Activated CD8-positive, alpha-beta memory T cell treated with anti-CD3 and anti-CD28 coated beads, Interleukin-2, amount 10 ng/mL, durations not matched to agents 7 days and 5 days (primary cell): ENCODE data around the gene PTPRO. TPM values are rescaled to one million over a fixed set of nuclear protein-coding genes. Genes with fewer than 3 reads are reported as not detected.

ENCODE experiments used
- ATAC-seq: fragments of 150-1000 bp; cut with Tn5 transposase; one replicate; pipeline ENCODE4 v1.10.0; 2021; ENCODE audit warnings: moderate library complexity
- CTCF ChIA-PET: fragments of 350-600 bp; sonication (Branson Sonifier 250); formaldehyde crosslinking; loops from one replicate; lab custom pipeline; 2021; ENCODE audit warnings: antibody characterized with exemption; lab: Charles Lee
- DNase-seq: peaks from one replicate; pipeline ENCODE4 v3.0.0-alpha.2; 2020
- H3K27ac Mint-ChIP-seq: one replicate; pipeline ENCODE4 v1.8.0; 2021; ENCODE audit warnings: mild to moderate bottlenecking, mixed read lengths
- H3K27me3 Mint-ChIP-seq: one replicate; pipeline ENCODE4 v1.8.0; 2021; ENCODE audit warnings: mixed read lengths
- H3K36me3 Mint-ChIP-seq: one replicate; pipeline ENCODE4 v1.8.0; 2021; ENCODE audit warnings: mild to moderate bottlenecking, mixed read lengths
- H3K4me1 Mint-ChIP-seq: one replicate; pipeline ENCODE4 v1.8.0; 2021; ENCODE audit warnings: mixed read lengths
- H3K4me3 Mint-ChIP-seq: one replicate; pipeline ENCODE4 v1.8.0; 2021; ENCODE audit warnings: mild to moderate bottlenecking, moderate library complexity, mixed read lengths
- H3K9me3 Mint-ChIP-seq: one replicate; pipeline ENCODE4 v1.8.0; 2022; ENCODE audit warnings: low read depth, mixed read lengths
- total RNA-seq, 2 experiments: library from RNA; stranded (reverse); gene quantifications; one replicate each; pipeline ENCODE4 v1.2.3, GENCODE V29; 2021

The PTPRO gene
- total RNA-seq, 2 experiments from 2014 or later = 0.15 to 0.26 TPM

- no peaks in the 10 kb centered on the region for H3K36me3 Mint-ChIP-seq
- no peak overlapping the region for H3K27ac Mint-ChIP-seq
- ATAC-seq = no peak
- CTCF ChIA-PET = no interaction called here
- no peak overlapping the region for H3K4me3 Mint-ChIP-seq
- H3K4me1 Mint-ChIP-seq = no peaks in the 10 kb centered on the region
- DNase-seq = no peak
- no peaks in the 10 kb centered on the region for H3K9me3 Mint-ChIP-seq
- H3K27me3 Mint-ChIP-seq = no peaks in the 10 kb centered on the region
Measured at GRCh38 chr12:15620741-15621539, 298.6 kb downstream of the PTPRO start.

- ATAC-seq (no peak), DNase-seq (no peak)
- no peaks in the 10 kb centered on the region for H3K9me3 Mint-ChIP-seq
- no peaks in the 10 kb centered on the region for H3K4me1 Mint-ChIP-seq
- CTCF ChIA-PET = no interaction called here
- no peak overlapping the region for H3K27ac Mint-ChIP-seq
- no peaks in the 10 kb centered on the region for H3K27me3 Mint-ChIP-seq
- no peak overlapping the region for H3K4me3 Mint-ChIP-seq
- no peaks in the 10 kb centered on the region for H3K36me3 Mint-ChIP-seq
Measured at GRCh38 chr12:15625075-15625474, 302.8 kb downstream of the PTPRO start.

GRCh38 chr12:15627995-15628945 lies 306.0 kb downstream of the PTPRO start:
- no peak overlapping the region for H3K27ac Mint-ChIP-seq
- ATAC-seq = no peak
- H3K27me3 Mint-ChIP-seq = peaks cover 4% of the 10 kb centered on the region
- H3K36me3 Mint-ChIP-seq = no peaks in the 10 kb centered on the region
- no peak for DNase-seq
- H3K4me1 Mint-ChIP-seq = no peaks in the 10 kb centered on the region
- H3K4me3 Mint-ChIP-seq = no peak overlapping the region
- CTCF ChIA-PET = interaction anchor here (1.3 kb wide), 1 partner anchor 96 kb away, joined by 4 read pairs; no protein-coding TSS in a partner anchor
- no peaks in the 10 kb centered on the region for H3K9me3 Mint-ChIP-seq

GRCh38 chr12:15629108-15629507 lies 306.8 kb downstream of the PTPRO start:
- no peak for ATAC-seq
- Mint-ChIP-seq H3K36me3 (no peaks in the 10 kb centered on the region), H3K27me3 (peaks cover 9% of the 10 kb centered on the region), H3K4me3 (no peak overlapping the region), H3K4me1 (no peaks in the 10 kb centered on the region), H3K9me3 (no peaks in the 10 kb centered on the region), H3K27ac (no peak overlapping the region)
- no peak for DNase-seq
- CTCF ChIA-PET = interaction anchor here (1.3 kb wide), 1 partner anchor 97 kb away, joined by 4 read pairs; no protein-coding TSS in a partner anchor

- H3K9me3 Mint-ChIP-seq = no peaks in the 10 kb centered on the region
- H3K27ac Mint-ChIP-seq = no peak overlapping the region
- ATAC-seq = no peak
Measured at GRCh38 chr12:15629761-15630160, 307.5 kb downstream of the PTPRO start.

GRCh38 chr12:15631007-15631715 lies 308.9 kb downstream of the PTPRO start:
- H3K4me1 Mint-ChIP-seq = no peaks in the 10 kb centered on the region
- no peaks in the 10 kb centered on the region for H3K36me3 Mint-ChIP-seq
- CTCF ChIA-PET = no interaction called here
- ATAC-seq (no peak), DNase-seq (no peak)
- no peak overlapping the region for H3K27ac Mint-ChIP-seq
- H3K4me3 Mint-ChIP-seq = no peak overlapping the region
- no peaks in the 10 kb centered on the region for H3K9me3 Mint-ChIP-seq
- H3K27me3 Mint-ChIP-seq = peaks cover 9% of the 10 kb centered on the region

More at GRCh38 chr12:15629761-15630160, 307.5 kb downstream of the PTPRO start:
- peaks cover 9% of the 10 kb centered on the region for H3K27me3 Mint-ChIP-seq
- no peaks in the 10 kb centered on the region for H3K4me1 Mint-ChIP-seq
- H3K4me3 Mint-ChIP-seq = no peak overlapping the region
- no peaks in the 10 kb centered on the region for H3K36me3 Mint-ChIP-seq
- DNase-seq = no peak
- CTCF ChIA-PET = no interaction called here

- Mint-ChIP-seq H3K27me3 (peaks cover 13% of the 10 kb centered on the region), H3K4me1 (no peaks in the 10 kb centered on the region), H3K36me3 (no peaks in the 10 kb centered on the region), H3K4me3 (no peak overlapping the region), H3K27ac (no peak overlapping the region), H3K9me3 (no peaks in the 10 kb centered on the region)
- DNase-seq (no peak), ATAC-seq (no peak)
- CTCF ChIA-PET = no interaction called here
Measured at GRCh38 chr12:15632708-15633107, 310.4 kb downstream of the PTPRO start.

- ATAC-seq = no peak
- Mint-ChIP-seq H3K9me3 (no peaks in the 10 kb centered on the region), H3K27ac (no peak overlapping the region), H3K36me3 (no peaks in the 10 kb centered on the region), H3K27me3 (peaks cover 15% of the 10 kb centered on the region), H3K4me3 (no peak overlapping the region), H3K4me1 (no peaks in the 10 kb centered on the region)
- CTCF ChIA-PET = no interaction called here
- DNase-seq = no peak
Measured at GRCh38 chr12:15633201-15633600, 310.9 kb downstream of the PTPRO start.

GRCh38 chr12:15634010-15634683 lies 311.8 kb downstream of the PTPRO start:
- CTCF ChIA-PET = no interaction called here
- Mint-ChIP-seq H3K27me3 (peaks cover 15% of the 10 kb centered on the region), H3K4me1 (no peaks in the 10 kb centered on the region), H3K27ac (no peak overlapping the region), H3K36me3 (no peaks in the 10 kb centered on the region), H3K4me3 (no peak overlapping the region), H3K9me3 (no peaks in the 10 kb centered on the region)
- no peak for DNase-seq
- ATAC-seq = no peak

- Mint-ChIP-seq H3K27ac (no peak overlapping the region), H3K4me3 (no peak overlapping the region), H3K9me3 (no peaks in the 10 kb centered on the region), H3K4me1 (no peaks in the 10 kb centered on the region), H3K27me3 (peaks cover 15% of the 10 kb centered on the region), H3K36me3 (no peaks in the 10 kb centered on the region)
- CTCF ChIA-PET = interaction anchor here (0.6 kb wide), 1 partner anchor 40 kb away, joined by 3 read pairs; no protein-coding TSS in a partner anchor
- DNase-seq = no peak
- no peak for ATAC-seq
Measured at GRCh38 chr12:15636060-15636890, 314.0 kb downstream of the PTPRO start.

- CTCF ChIA-PET = interaction anchor here (1.3 kb wide), 1 partner anchor 48 kb away, joined by 3 read pairs; no protein-coding TSS in a partner anchor
- Mint-ChIP-seq H3K4me3 (no peak overlapping the region), H3K4me1 (no peaks in the 10 kb centered on the region), H3K27me3 (peaks cover 10% of the 10 kb centered on the region), H3K9me3 (no peaks in the 10 kb centered on the region), H3K27ac (no peak overlapping the region), H3K36me3 (no peaks in the 10 kb centered on the region)
- ATAC-seq = no peak
- no peak for DNase-seq
Measured at GRCh38 chr12:15638231-15638630, 315.9 kb downstream of the PTPRO start.

GRCh38 chr12:15644700-15645099 lies 322.4 kb downstream of the PTPRO start:
- Mint-ChIP-seq H3K4me3 (no peak overlapping the region), H3K27ac (no peak overlapping the region), H3K9me3 (no peaks in the 10 kb centered on the region), H3K36me3 (no peaks in the 10 kb centered on the region), H3K27me3 (no peaks in the 10 kb centered on the region), H3K4me1 (no peaks in the 10 kb centered on the region)
- DNase-seq (no peak), ATAC-seq (no peak)
- CTCF ChIA-PET = no interaction called here
